MM.1S (cell line): ENCODE measurements around the gene SH3PXD2B.

Source experiments
- EZH2 ChIP-seq: fragments of 300-600 bp; sonication (generic); optimal IDR thresholded peaks from 2 replicates; pipeline ENCODE3; 2017; ENCODE audit warnings: low read depth, mild to moderate bottlenecking, antibody characterized with exemption, low read length, mixed read lengths
- EZH2phosphoT487 ChIP-seq: fragments of 300-600 bp; sonication (generic); IDR thresholded peaks from 2 replicates; pipeline ENCODE4 v1.6.1; 2018; ENCODE audit warnings: antibody characterized with exemption, low read length
- TF ChIP-seq, protein P1 (sequence below): fragments of 300-600 bp; sonication (generic); IDR thresholded peaks from 2 replicates; pipeline ENCODE4 v1.5.1; 2016; ENCODE audit warnings: antibody characterized with exemption, low read length, mixed read lengths

DNA sequence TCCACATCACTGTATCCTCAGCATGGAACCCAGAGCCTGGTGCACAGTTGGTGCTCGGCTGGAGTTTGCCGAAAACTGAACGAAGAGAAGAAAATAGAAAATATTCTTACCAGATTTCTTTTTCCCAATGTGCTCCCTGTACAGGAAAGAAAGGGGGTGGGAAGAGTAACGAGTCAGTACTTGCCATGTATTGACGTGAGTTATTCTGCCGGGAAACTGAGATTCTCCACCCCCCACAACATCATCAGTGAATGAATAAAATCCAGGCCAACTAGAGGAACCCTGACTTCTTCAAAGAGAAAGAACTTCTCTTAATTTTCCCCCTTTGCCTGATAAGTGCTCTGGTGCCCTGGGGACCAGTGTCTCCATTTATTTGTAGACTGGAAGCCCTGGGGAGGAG is 80.6 kb downstream of the SH3PXD2B start:
- TF ChIP-seq EZH2 (no peak), EZH2phosphoT487 (no peak)
- TF ChIP-seq, protein P1, sequence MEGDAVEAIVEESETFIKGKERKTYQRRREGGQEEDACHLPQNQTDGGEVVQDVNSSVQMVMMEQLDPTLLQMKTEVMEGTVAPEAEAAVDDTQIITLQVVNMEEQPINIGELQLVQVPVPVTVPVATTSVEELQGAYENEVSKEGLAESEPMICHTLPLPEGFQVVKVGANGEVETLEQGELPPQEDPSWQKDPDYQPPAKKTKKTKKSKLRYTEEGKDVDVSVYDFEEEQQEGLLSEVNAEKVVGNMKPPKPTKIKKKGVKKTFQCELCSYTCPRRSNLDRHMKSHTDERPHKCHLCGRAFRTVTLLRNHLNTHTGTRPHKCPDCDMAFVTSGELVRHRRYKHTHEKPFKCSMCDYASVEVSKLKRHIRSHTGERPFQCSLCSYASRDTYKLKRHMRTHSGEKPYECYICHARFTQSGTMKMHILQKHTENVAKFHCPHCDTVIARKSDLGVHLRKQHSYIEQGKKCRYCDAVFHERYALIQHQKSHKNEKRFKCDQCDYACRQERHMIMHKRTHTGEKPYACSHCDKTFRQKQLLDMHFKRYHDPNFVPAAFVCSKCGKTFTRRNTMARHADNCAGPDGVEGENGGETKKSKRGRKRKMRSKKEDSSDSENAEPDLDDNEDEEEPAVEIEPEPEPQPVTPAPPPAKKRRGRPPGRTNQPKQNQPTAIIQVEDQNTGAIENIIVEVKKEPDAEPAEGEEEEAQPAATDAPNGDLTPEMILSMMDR, result no peak
